ENCODE measurements around the gene ULK4.

GRCh38 chr3:41277790-41278465, 684.0 kb downstream of the ULK4 start:
- TF ChIP-seq CTCF (IDR thresholded peaks at IDR 0.05 in 4 of 5, conservative IDR thresholded peaks at IDR 0.05 in 1 of 5) (no peak), POLR2A (IDR thresholded peaks at IDR 0.05) (no peak)

All from gastrocnemius medialis (tissue), 4 donors.